ENCODE measurements around the gene FILIP1L.

GRCh38 chr3:99940350-99940749 is 174.0 kb downstream of the FILIP1L start:
- TF ChIP-seq ZNF8 (CRISPR knock-in tag; IDR thresholded peaks at IDR 0.05), result no peak
- no peak for TF ChIP-seq PATZ1 (CRISPR knock-in tag; IDR thresholded peaks at IDR 0.05; ENCODE audit: borderline replicate concordance)
- TF ChIP-seq TCF4 (CRISPR knock-in tag; IDR thresholded peaks at IDR 0.05; ENCODE audit: borderline replicate concordance), result no peak
- no peak for TF ChIP-seq ZFP3 (CRISPR knock-in tag; IDR thresholded peaks at IDR 0.05)
- no peak for TF ChIP-seq ZFP30 (CRISPR knock-in tag; IDR thresholded peaks at IDR 0.05)
- TF ChIP-seq OSR1 (CRISPR knock-in tag; IDR thresholded peaks at IDR 0.05), result no peak
- no peak for TF ChIP-seq ESRRG (CRISPR knock-in tag; IDR thresholded peaks at IDR 0.05)
- TF ChIP-seq CSRNP3 (CRISPR knock-in tag; IDR thresholded peaks at IDR 0.05), result no peak
- no peak for TF ChIP-seq SNAI2 (CRISPR knock-in tag; IDR thresholded peaks at IDR 0.05)
